Neural crest cell (in vitro differentiated cells): ENCODE results near the gene MBD3. TPM values are rescaled to one million over a fixed set of nuclear protein-coding genes. Genes with fewer than 3 reads are reported as not detected.

Experiments
- DNase-seq: peaks from one replicate; pipeline ENCODE4 v3.0.0; 2021; ENCODE audit warnings: low read depth, mixed read lengths, low spot score
- H3K27ac Mint-ChIP-seq: one replicate; pipeline ENCODE4 v1.8.0; 2021; ENCODE audit warnings: mild to moderate bottlenecking, mixed read lengths; ENCODE audit not compliant: unreplicated experiment
- H3K27me3 Mint-ChIP-seq: 2 replicates; pipeline ENCODE4 v1.8.0; 2021; ENCODE audit warnings: low read depth, mild to moderate bottlenecking, mixed read lengths
- H3K36me3 Mint-ChIP-seq: 2 replicates; pipeline ENCODE4 v1.8.0; 2021; ENCODE audit warnings: low read depth, mild to moderate bottlenecking, mixed read lengths
- H3K4me1 Mint-ChIP-seq: 2 replicates; pipeline ENCODE4 v1.8.0; 2021; ENCODE audit warnings: mixed read lengths
- H3K4me3 Mint-ChIP-seq: one replicate; pipeline ENCODE4 v1.8.0; 2021; ENCODE audit warnings: mild to moderate bottlenecking, mixed read lengths
- H3K9me3 Mint-ChIP-seq: 2 replicates; pipeline ENCODE4 v1.8.0; 2021; ENCODE audit warnings: mixed read lengths
- total RNA-seq: library from RNA; stranded (reverse); gene quantifications from 2 replicates; pipeline ENCODE4 v1.2.1, GENCODE V29; 2021
- TF ChIP-seq, protein P1 (sequence below): fragments of 200-600 bp; sonication (generic); conservative IDR thresholded peaks from 2 replicates; pipeline ENCODE4 v1.5.0; 2021; ENCODE audit warnings: antibody characterized with exemption, mild to moderate bottlenecking

MBD3 gene
- total RNA-seq, 1 donor from 2014 or later: 168 TPM

DNA sequence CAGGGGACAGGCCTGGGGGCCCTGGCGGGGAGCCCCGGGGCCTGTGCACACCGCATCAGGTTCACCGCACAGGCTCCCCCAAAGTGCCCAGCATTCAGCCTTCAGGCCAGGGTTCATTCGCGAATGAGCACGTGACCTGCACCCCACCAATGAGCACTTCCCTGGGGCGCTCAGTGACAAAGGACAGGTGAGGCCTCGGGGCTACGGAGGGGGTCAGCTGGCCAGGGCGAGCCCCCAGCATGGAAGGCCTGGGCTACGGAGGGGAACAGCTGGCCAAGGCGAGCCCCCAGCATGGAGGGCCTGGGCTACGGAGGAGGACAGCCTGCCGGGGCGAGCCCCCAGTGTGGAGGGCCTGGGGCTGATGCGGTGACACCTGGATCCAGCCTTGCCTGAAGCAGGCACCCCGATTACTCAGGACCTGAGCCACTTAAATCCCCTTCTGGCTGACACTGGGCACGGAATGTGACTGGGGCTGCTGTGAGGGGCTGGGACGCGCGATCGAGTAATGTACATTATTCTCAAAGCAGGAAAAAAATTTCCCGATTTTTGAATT lies 36.7 kb upstream of the MBD3 start:
- no peak overlapping the region for H3K27ac Mint-ChIP-seq
- H3K4me3 Mint-ChIP-seq: no peak overlapping the region
- DNase-seq: no peak
- peaks cover 8% of the 10 kb centered on the region for H3K36me3 Mint-ChIP-seq
- TF ChIP-seq, protein P1, sequence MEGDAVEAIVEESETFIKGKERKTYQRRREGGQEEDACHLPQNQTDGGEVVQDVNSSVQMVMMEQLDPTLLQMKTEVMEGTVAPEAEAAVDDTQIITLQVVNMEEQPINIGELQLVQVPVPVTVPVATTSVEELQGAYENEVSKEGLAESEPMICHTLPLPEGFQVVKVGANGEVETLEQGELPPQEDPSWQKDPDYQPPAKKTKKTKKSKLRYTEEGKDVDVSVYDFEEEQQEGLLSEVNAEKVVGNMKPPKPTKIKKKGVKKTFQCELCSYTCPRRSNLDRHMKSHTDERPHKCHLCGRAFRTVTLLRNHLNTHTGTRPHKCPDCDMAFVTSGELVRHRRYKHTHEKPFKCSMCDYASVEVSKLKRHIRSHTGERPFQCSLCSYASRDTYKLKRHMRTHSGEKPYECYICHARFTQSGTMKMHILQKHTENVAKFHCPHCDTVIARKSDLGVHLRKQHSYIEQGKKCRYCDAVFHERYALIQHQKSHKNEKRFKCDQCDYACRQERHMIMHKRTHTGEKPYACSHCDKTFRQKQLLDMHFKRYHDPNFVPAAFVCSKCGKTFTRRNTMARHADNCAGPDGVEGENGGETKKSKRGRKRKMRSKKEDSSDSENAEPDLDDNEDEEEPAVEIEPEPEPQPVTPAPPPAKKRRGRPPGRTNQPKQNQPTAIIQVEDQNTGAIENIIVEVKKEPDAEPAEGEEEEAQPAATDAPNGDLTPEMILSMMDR: no peak
- H3K27me3 Mint-ChIP-seq: peaks cover 1% of the 10 kb centered on the region
- H3K9me3 Mint-ChIP-seq: no peaks in the 10 kb centered on the region
- peaks cover 4% of the 10 kb centered on the region for H3K4me1 Mint-ChIP-seq

DNA sequence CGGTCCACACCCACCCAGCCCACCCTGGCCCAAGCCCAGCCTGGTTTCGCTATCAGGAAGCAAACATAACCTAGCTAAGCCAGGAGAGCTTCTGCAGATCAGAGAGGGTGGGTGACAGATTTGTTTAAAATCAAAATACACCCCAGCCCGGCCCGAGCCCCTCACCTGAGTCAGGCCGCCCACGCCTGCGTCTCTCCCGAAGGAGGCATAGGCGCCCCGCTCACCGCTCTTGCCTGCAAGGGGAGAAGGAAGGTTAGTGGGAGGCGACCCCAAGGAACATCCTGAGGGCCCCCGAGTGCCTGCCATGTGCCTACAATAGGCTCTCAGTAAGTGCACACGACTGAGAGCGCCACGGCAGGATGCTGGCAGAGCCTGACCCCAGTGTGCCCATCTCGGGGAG lies 34.5 kb upstream of the MBD3 start:
- Mint-ChIP-seq H3K36me3 (peaks cover 13% of the 10 kb centered on the region), H3K4me3 (no peak overlapping the region)

DNA sequence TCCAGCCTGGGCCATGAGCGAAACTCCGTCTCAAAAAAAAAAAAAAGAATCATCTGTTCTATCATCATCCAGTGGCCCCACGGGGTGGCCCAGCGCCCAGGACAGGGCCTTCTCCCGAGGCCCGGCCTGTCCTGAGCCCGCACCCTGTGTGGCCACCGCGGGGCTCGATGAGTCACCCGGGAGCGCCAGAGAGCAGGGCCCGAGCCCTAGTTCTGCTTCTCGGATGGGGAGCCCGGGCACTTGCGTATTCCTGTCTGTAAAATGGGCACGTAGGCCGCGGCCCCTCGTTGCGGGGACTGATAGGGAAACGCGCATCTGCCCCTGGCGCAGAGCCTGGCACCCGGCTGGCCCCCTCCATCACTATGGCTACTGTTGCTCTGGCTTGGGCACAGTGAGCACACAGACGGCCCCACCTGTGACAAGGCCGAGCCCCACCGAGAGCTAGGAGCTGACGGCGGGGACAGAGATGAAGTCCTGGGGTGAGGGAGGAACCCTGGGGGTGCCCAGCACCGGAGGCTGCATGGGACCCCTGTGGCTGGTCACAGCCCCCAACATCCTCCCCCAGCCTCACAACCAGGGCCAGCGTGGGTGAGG lies 33.8 kb upstream of the MBD3 start:
- H3K9me3 Mint-ChIP-seq: no peaks in the 10 kb centered on the region
- TF ChIP-seq, protein P1: no peak
- H3K4me1 Mint-ChIP-seq: peaks cover 6% of the 10 kb centered on the region
- H3K36me3 Mint-ChIP-seq: peaks cover 13% of the 10 kb centered on the region
- no peak overlapping the region for H3K4me3 Mint-ChIP-seq
- H3K27ac Mint-ChIP-seq: no peak overlapping the region
- DNase-seq: no peak
- peaks cover 2% of the 10 kb centered on the region for H3K27me3 Mint-ChIP-seq

More for the DNA sequence above, 34.5 kb upstream of the MBD3 start:
- DNase-seq: no peak
- Mint-ChIP-seq H3K4me1 (peaks cover 6% of the 10 kb centered on the region), H3K27ac (no peak overlapping the region), H3K27me3 (peaks cover 2% of the 10 kb centered on the region), H3K9me3 (no peaks in the 10 kb centered on the region)
- TF ChIP-seq, protein P1: no peak

DNA sequence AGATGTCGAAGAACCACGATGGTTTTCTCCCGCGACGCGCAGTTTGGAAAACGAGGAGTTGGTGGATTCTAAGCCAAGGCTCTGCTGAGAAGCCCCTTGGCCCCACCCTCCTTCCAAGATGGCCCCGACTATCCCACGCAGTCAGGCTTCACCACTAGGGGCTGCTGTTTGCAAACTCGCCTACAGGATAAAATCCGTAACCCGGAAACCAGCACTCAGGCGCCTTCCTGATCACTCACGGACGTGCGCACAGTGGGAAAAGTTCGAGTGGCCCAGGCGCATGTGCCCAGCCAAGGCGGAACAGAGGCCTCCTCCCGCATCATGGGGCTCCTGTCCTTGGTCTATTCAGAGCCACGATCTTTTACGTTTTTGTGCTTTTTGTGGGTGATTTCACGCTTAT lies 31.8 kb upstream of the MBD3 start:
- Mint-ChIP-seq H3K27me3 (peaks cover 2% of the 10 kb centered on the region), H3K4me1 (peaks cover 6% of the 10 kb centered on the region), H3K9me3 (no peaks in the 10 kb centered on the region), H3K27ac (no peak overlapping the region), H3K36me3 (peaks cover 13% of the 10 kb centered on the region), H3K4me3 (peak overlapping the region; percentile 70)
- DNase-seq: peak; percentile 64
- TF ChIP-seq, protein P1: peak; percentile 68

DNA sequence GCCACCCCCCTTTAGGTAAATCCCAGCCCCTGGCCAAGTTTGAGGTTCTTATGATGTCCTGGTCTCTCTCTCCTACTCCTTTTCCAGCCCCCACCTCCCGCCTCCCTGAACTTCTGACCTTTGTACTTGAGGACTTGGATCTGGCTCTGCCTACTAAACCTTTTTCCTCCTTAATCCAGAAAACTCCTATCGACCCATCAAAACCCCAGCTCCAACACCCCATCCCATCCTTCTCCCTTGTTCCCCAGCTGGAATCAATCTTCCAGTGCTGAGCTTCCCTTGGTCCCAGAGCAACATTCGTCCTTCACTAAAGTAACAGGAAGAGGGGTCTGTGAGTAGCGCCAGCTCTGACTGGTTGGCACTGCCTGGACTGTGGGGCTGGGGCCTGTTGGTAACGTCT lies 29.9 kb upstream of the MBD3 start:
- Mint-ChIP-seq H3K4me3 (peak overlapping the region; percentile 66), H3K36me3 (peaks cover 19% of the 10 kb centered on the region), H3K9me3 (no peaks in the 10 kb centered on the region), H3K27ac (peak overlapping the region; percentile 88), H3K4me1 (peaks cover 9% of the 10 kb centered on the region), H3K27me3 (peaks cover 6% of the 10 kb centered on the region)
- TF ChIP-seq, protein P1: no peak
- no peak for DNase-seq
